Osteoblast (primary cell): ENCODE results near the gene U2AF1. TPM values are rescaled to one million over a fixed set of nuclear protein-coding genes. Genes with fewer than 3 reads are reported as not detected.
"Not testable (repeated sequence)": the region's sequence is repeated elsewhere in the genome, so short reads cannot be mapped to it uniquely, and the experiment has no call there.

ENCODE experiments used
- DNase-seq: peaks from one replicate; pipeline ENCODE4 v3.0.0; 2011; ENCODE audit warnings: low spot score, mixed read lengths; ENCODE audit not compliant: insufficient read length; ENCODE audit errors: missing footprints
- H2AFZ ChIP-seq: 2 replicates; pipeline ENCODE4 v1.6.0; 2011; ENCODE audit warnings: mild to moderate bottlenecking, low read length
- H3K27ac ChIP-seq: 2 replicates; pipeline ENCODE4 v1.5.1; 2011; ENCODE audit warnings: mild to moderate bottlenecking, low read depth, low read length, moderate library complexity
- H3K27me3 ChIP-seq: 2 replicates; pipeline ENCODE4 v1.6.0; 2012; ENCODE audit warnings: mild to moderate bottlenecking, control low read depth, inconsistent platforms, low read length, moderate library complexity; ENCODE audit not compliant: insufficient read depth
- H3K36me3 ChIP-seq: 2 replicates; pipeline ENCODE4 v1.5.1; 2011; ENCODE audit warnings: mild to moderate bottlenecking, low read length, control low read depth, moderate library complexity; ENCODE audit not compliant: insufficient read depth
- H3K4me1 ChIP-seq: 2 replicates; pipeline ENCODE4 v1.5.1; 2011; ENCODE audit warnings: mild to moderate bottlenecking, low read length, control low read depth, moderate library complexity; ENCODE audit not compliant: insufficient read depth
- H3K4me2 ChIP-seq: 2 replicates; pipeline ENCODE4 v1.6.0; 2011; ENCODE audit warnings: mild to moderate bottlenecking, low read length; ENCODE audit not compliant: insufficient read depth
- H3K4me3 ChIP-seq: fragments of 200-600 bp; sonication (generic); 3 replicates; pipeline ENCODE4 v1.5.1; 2012; ENCODE audit warnings: mild to moderate bottlenecking, low read length, inconsistent platforms; ENCODE audit not compliant: insufficient read depth
- H3K79me2 ChIP-seq: 2 replicates; pipeline ENCODE4 v1.6.0; 2012; ENCODE audit warnings: mild to moderate bottlenecking, low read length, control low read depth, inconsistent platforms; ENCODE audit not compliant: insufficient read depth
- H3K9me3 ChIP-seq: 2 replicates; pipeline ENCODE4 v1.5.1; 2011; ENCODE audit warnings: low read depth, low read length, control low read depth
- H4K20me1 ChIP-seq: 2 replicates; pipeline ENCODE4 v1.6.0; 2012; ENCODE audit warnings: mild to moderate bottlenecking, low read length, control low read depth; ENCODE audit not compliant: insufficient read depth
- total RNA-seq: library from RNA; depleted of rRNA; stranded (reverse); fragments of >200 nt; gene quantifications from 2 replicates; pipeline ENCODE4 v1.2.3, GENCODE V29; 2012

Gene U2AF1
- total RNA-seq, 1 donor, result 26.4 TPM

- H3K79me2 ChIP-seq, H3K9me3 ChIP-seq, DNase-seq, H3K4me1 ChIP-seq, H3K4me3 ChIP-seq, H3K27ac ChIP-seq, H4K20me1 ChIP-seq, H3K36me3 ChIP-seq, H2AFZ ChIP-seq, H3K27me3 ChIP-seq, H3K4me2 ChIP-seq: not testable (repeated sequence)
Observed at GRCh38 chr21:43115956-43116355, 8.6 kb upstream of the U2AF1 start.

- H3K79me2 ChIP-seq, H3K27ac ChIP-seq, H2AFZ ChIP-seq, DNase-seq, H3K27me3 ChIP-seq, H3K4me3 ChIP-seq, H4K20me1 ChIP-seq, H3K36me3 ChIP-seq, H3K4me1 ChIP-seq, H3K4me2 ChIP-seq, H3K9me3 ChIP-seq: not testable (repeated sequence)
Observed at GRCh38 chr21:43114483-43114882, 7.1 kb upstream of the U2AF1 start.

- H3K27me3 ChIP-seq, H3K4me2 ChIP-seq, H3K4me1 ChIP-seq, DNase-seq, H2AFZ ChIP-seq, H3K79me2 ChIP-seq, H3K27ac ChIP-seq, H3K36me3 ChIP-seq, H4K20me1 ChIP-seq, H3K9me3 ChIP-seq, H3K4me3 ChIP-seq: not testable (repeated sequence)
Observed at GRCh38 chr21:43109006-43109405, 1.6 kb upstream of the U2AF1 start.

- not testable (repeated sequence) for H3K4me1 ChIP-seq, H3K4me3 ChIP-seq, H3K27me3 ChIP-seq, H3K79me2 ChIP-seq, H3K36me3 ChIP-seq, H2AFZ ChIP-seq, H3K9me3 ChIP-seq, H4K20me1 ChIP-seq, DNase-seq, H3K4me2 ChIP-seq, H3K27ac ChIP-seq
Observed at GRCh38 chr21:43108177-43108576, 807 bp upstream of the U2AF1 start.

GRCh38 chr21:43107794-43108137, 396 bp upstream of the U2AF1 start:
- H3K36me3 ChIP-seq, H3K4me1 ChIP-seq, H2AFZ ChIP-seq, H3K27ac ChIP-seq, H3K9me3 ChIP-seq, H3K4me2 ChIP-seq, H3K27me3 ChIP-seq, H4K20me1 ChIP-seq, H3K4me3 ChIP-seq, DNase-seq, H3K79me2 ChIP-seq: not testable (repeated sequence)

GRCh38 chr21:43104642-43105041, 2.7 kb downstream of the U2AF1 start:
- H3K4me3 ChIP-seq, H4K20me1 ChIP-seq, H3K27ac ChIP-seq, H2AFZ ChIP-seq, DNase-seq, H3K27me3 ChIP-seq, H3K79me2 ChIP-seq, H3K4me2 ChIP-seq, H3K36me3 ChIP-seq, H3K4me1 ChIP-seq, H3K9me3 ChIP-seq: not testable (repeated sequence)

GRCh38 chr21:43102281-43102680, 5.1 kb downstream of the U2AF1 start:
- not testable (repeated sequence) for H3K27me3 ChIP-seq

GRCh38 chr21:43101676-43102075, 5.7 kb downstream of the U2AF1 start:
- H3K27me3 ChIP-seq, H3K79me2 ChIP-seq, H3K9me3 ChIP-seq, DNase-seq, H2AFZ ChIP-seq, H3K4me1 ChIP-seq, H4K20me1 ChIP-seq, H3K4me2 ChIP-seq, H3K27ac ChIP-seq, H3K4me3 ChIP-seq, H3K36me3 ChIP-seq: not testable (repeated sequence)

More at GRCh38 chr21:43102281-43102680, 5.1 kb downstream of the U2AF1 start:
- not testable (repeated sequence) for H3K36me3 ChIP-seq, H3K27ac ChIP-seq, H2AFZ ChIP-seq, H3K9me3 ChIP-seq, H4K20me1 ChIP-seq, H3K79me2 ChIP-seq, DNase-seq, H3K4me3 ChIP-seq, H3K4me2 ChIP-seq, H3K4me1 ChIP-seq

- not testable (repeated sequence) for H3K27ac ChIP-seq, H3K27me3 ChIP-seq, H3K9me3 ChIP-seq, H4K20me1 ChIP-seq, H2AFZ ChIP-seq, H3K36me3 ChIP-seq, H3K4me2 ChIP-seq, H3K4me3 ChIP-seq, DNase-seq, H3K79me2 ChIP-seq, H3K4me1 ChIP-seq
Observed at GRCh38 chr21:43101000-43101399, 6.4 kb downstream of the U2AF1 start.
